GOT3 (cell line): ENCODE results near the gene PAOX.

Experiments
- DNase-seq: peaks from one replicate; lab custom pipeline; 2025; ENCODE audit warnings: mixed read lengths; lab: John Stamatoyannopoulos, UW

PAOX gene

GRCh38 chr10:133379152-133379800 lies at the start of gene PAOX:
Gene PAOX, plus strand, starts transcription at chr10:133379262. Its CDS starts 55 bp downstream, at chr10:133379317.
- DNase-seq: no peak

GRCh38 chr10:133329491-133330202 lies 49.4 kb upstream of the PAOX start:
- DNase-seq: peak; percentile 51

- no peak for DNase-seq
These were observed 45.9 kb upstream of the PAOX start for GRCh38 chr10:133332936-133333699.

GRCh38 chr10:133334503-133335245 lies 44.4 kb upstream of the PAOX start:
- no peak for DNase-seq

GRCh38 chr10:133335246-133336117 lies 43.6 kb upstream of the PAOX start:
- no peak for DNase-seq

GRCh38 chr10:133336118-133336576 lies 42.9 kb upstream of the PAOX start:
- DNase-seq: no peak

- DNase-seq: no peak
These were observed 42.3 kb upstream of the PAOX start, which contains the start of gene CALY for GRCh38 chr10:133336577-133337369. Gene CALY, minus strand, starts transcription at chr10:133336896. Its CDS starts 7,907 bp downstream, at chr10:133328989.

- no peak for DNase-seq
These were observed 41.7 kb upstream of the PAOX start for GRCh38 chr10:133337370-133337725.

- DNase-seq: no peak
These were observed 40.7 kb upstream of the PAOX start for GRCh38 chr10:133338080-133339071.

- DNase-seq: no peak
These were observed 39.2 kb upstream of the PAOX start for GRCh38 chr10:133339708-133340380.

- no peak for DNase-seq
These were observed 37.1 kb upstream of the PAOX start for GRCh38 chr10:133341983-133342382.

GRCh38 chr10:133342942-133343341 lies 36.1 kb upstream of the PAOX start:
- no peak for DNase-seq

GRCh38 chr10:133343558-133343957 lies 35.5 kb upstream of the PAOX start:
- no peak for DNase-seq

GRCh38 chr10:133344236-133344635 lies 34.8 kb upstream of the PAOX start:
- DNase-seq: no peak

GRCh38 chr10:133346413-133346812 lies 32.6 kb upstream of the PAOX start:
- no peak for DNase-seq

GRCh38 chr10:133347710-133348517 lies 31.1 kb upstream of the PAOX start:
- no peak for DNase-seq

GRCh38 chr10:133349160-133349568 lies 29.9 kb upstream of the PAOX start:
- no peak for DNase-seq
